ENCODE measurements around the gene ZNF267. TPM values are rescaled to one million over a fixed set of nuclear protein-coding genes. Genes with fewer than 3 reads are reported as not detected.

The ZNF267 gene
- total and polyA plus RNA-seq, 2 of the 8 experiments (the other 6 are each of a cell fraction or from before 2014, with no cell fraction given), result 5.5 to 28.3 TPM

GRCh38 chr16:31886227-31886626 lies 12.6 kb downstream of the ZNF267 start:
- peaks cover 5 to 69% of the 10 kb centered on the region in 2 experiments for H3K79me2 ChIP-seq (ENCODE audit: control insufficient read depth in 1 of 2, insufficient read depth in 2 of 2, low read length in 2 of 2)
- no peak overlapping the region for H3K4ac ChIP-seq (replicated peaks; ENCODE audit: insufficient read length, low read depth, low read length)
- CTCF ChIA-PET (ENCODE audit: partially characterized antibody), result interaction anchor here (0.8 kb wide), 1 partner anchor 15 kb away, joined by 3 read pairs; no protein-coding TSS in a partner anchor
- H2BK12ac ChIP-seq (ENCODE audit: low read depth, low read length), result no peak overlapping the region
- no peak overlapping the region for H2AFZ ChIP-seq (ENCODE audit: low read length)
- H3K23me2 ChIP-seq (ENCODE audit: low read depth, low read length), result no peaks in the 10 kb centered on the region
- no peaks in the 10 kb centered on the region for H3K27me3 ChIP-seq (replicated peaks in 1 of 4; ENCODE audit: control insufficient read depth in 3 of 4, extremely low read depth in 1 of 4, insufficient read depth in 3 of 4, low read length in 3 of 4)
- no peak overlapping the region for H3K23ac ChIP-seq (ENCODE audit: insufficient read length)
- H4K8ac ChIP-seq (ENCODE audit: extremely low read depth, insufficient read depth, low read length), result no peak overlapping the region
- H2BK15ac ChIP-seq (ENCODE audit: low read length), result no peak overlapping the region
- H3K27ac ChIP-seq (ENCODE audit: low read depth, low read length), result no peak overlapping the region
- H4K20me1 ChIP-seq (replicated peaks in 1 of 2; ENCODE audit: control insufficient read depth in 1 of 2, insufficient read depth in 2 of 2, low read length in 2 of 2), result peaks cover 0 to 1% of the 10 kb centered on the region in 2 experiments
- FAIRE-seq, result no peak
- no peak for DNase-seq (ENCODE audit: low read depth in 1 of 2, low spot score in 2 of 2)
- H3K9me3 ChIP-seq (ENCODE audit: insufficient read depth in 2 of 2, low read depth in 1 of 2, low read length in 1 of 2), result 0 out of 4 replicates have a peak, but pooled peaks cover 0 to 7% of the 10 kb centered on the region in 2 experiments
- H3K4me3 ChIP-seq (ENCODE audit: extremely low read depth in 1 of 4, insufficient read depth in 2 of 4, low read depth in 3 of 4, low read length in 4 of 4), result no peak overlapping the region
- no peak overlapping the region for H3K56ac ChIP-seq (replicated peaks; ENCODE audit: insufficient read length, low read depth, low read length)
- H3K9ac ChIP-seq (replicated peaks in 1 of 4; ENCODE audit: extremely low read depth in 1 of 4, low read depth in 3 of 4, low read length in 3 of 4), result no peak overlapping the region
- peaks cover 6 to 28% (median 17%) of the 10 kb centered on the region in 4 experiments for H3K36me3 ChIP-seq (ENCODE audit: control insufficient read depth in 2 of 4, insufficient read depth in 4 of 4, low read length in 3 of 4)
- no peak overlapping the region for H2AK5ac ChIP-seq (ENCODE audit: low read depth, low read length)
- no peak overlapping the region for H3K4me2 ChIP-seq (ENCODE audit: insufficient read depth in 1 of 2, low read depth in 2 of 2, low read length in 2 of 2)
- H3K4me1 ChIP-seq (replicated peaks in 1 of 4; ENCODE audit: control insufficient read depth in 3 of 4, insufficient read depth in 4 of 4, low read length in 3 of 4), result no peaks in the 10 kb centered on the region
- no peak overlapping the region for H4K5ac ChIP-seq (ENCODE audit: insufficient read length, low read depth, low read length)
- no peak overlapping the region for H2BK20ac ChIP-seq (ENCODE audit: low read length)
- no peak overlapping the region for H4K91ac ChIP-seq (replicated peaks; ENCODE audit: insufficient read length, low read length)
- WGBS, 2 experiments (ENCODE audit: extremely low coverage in 1 of 2, insufficient coverage in 1 of 2, insufficient read length in 1 of 2, insufficient replicate concordance in 2 of 2, low coverage in 1 of 2, low lambda C conversion rate in 2 of 2, missing lambda C conversion rate in 1 of 2), result 100% methylated on average over 4 of the region's 4 CpGs; no CpG with 5 or more reads in 1 of the 2 experiments
- no peak overlapping the region for H3K18ac ChIP-seq (ENCODE audit: extremely low read depth, low read length)
- POLR2A ChIA-PET (ENCODE audit: partially characterized antibody), result no interaction called here
- H2BK5ac ChIP-seq (ENCODE audit: low read depth, low read length), result no peak overlapping the region
- H2BK120ac ChIP-seq (replicated peaks; ENCODE audit: low read depth, low read length), result no peak overlapping the region
- no peak overlapping the region for H3K14ac ChIP-seq (ENCODE audit: insufficient read length)
- peaks cover 5% of the 10 kb centered on the region; the same call in 1 of the 2 replicates for H3K79me1 ChIP-seq (ENCODE audit: low read depth, low read length)
- no peak for TF ChIP-seq CBX5 (IDR thresholded peaks at IDR 0.05; ENCODE audit: low read depth, low read length)
- TF ChIP-seq TBP (IDR thresholded peaks at IDR 0.05; ENCODE audit: low read depth, low read length), result no peak
- TF ChIP-seq KDM5A (IDR thresholded peaks at IDR 0.05; ENCODE audit: low read length), result no peak
- TF ChIP-seq CHD2 (IDR thresholded peaks at IDR 0.05; ENCODE audit: low read length), result no peak
- no peak for TF ChIP-seq RAD21 (IDR thresholded peaks at IDR 0.05 in 1 of 2, conservative IDR thresholded peaks at IDR 0.05 in 1 of 2; ENCODE audit: low read depth in 2 of 2, low read length in 2 of 2)
- no peak for TF ChIP-seq CHD1 (IDR thresholded peaks at IDR 0.05; ENCODE audit: low read depth, low read length)
- TF ChIP-seq JUND (IDR thresholded peaks at IDR 0.05; ENCODE audit: low read length), result no peak
- no peak for TF ChIP-seq SIRT6 (IDR thresholded peaks at IDR 0.05; ENCODE audit: low read length)
- no peak for TF ChIP-seq CEBPB (IDR thresholded peaks at IDR 0.05; ENCODE audit: low read depth, low read length)
- TF ChIP-seq, protein P1, sequence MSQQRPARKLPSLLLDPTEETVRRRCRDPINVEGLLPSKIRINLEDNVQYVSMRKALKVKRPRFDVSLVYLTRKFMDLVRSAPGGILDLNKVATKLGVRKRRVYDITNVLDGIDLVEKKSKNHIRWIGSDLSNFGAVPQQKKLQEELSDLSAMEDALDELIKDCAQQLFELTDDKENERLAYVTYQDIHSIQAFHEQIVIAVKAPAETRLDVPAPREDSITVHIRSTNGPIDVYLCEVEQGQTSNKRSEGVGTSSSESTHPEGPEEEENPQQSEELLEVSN (IDR thresholded peaks at IDR 0.05), result no peak
- no peak for TF ChIP-seq USF2 (IDR thresholded peaks at IDR 0.05; ENCODE audit: low read length)
- no peak for TF ChIP-seq KDM4A (IDR thresholded peaks at IDR 0.05; ENCODE audit: low read depth, low read length, severe bottlenecking)
- no peak for TF ChIP-seq FOSL1 (IDR thresholded peaks at IDR 0.05; ENCODE audit: insufficient read depth, low read depth, low read length)
- no peak for TF ChIP-seq SP4 (IDR thresholded peaks at IDR 0.05; ENCODE audit: low read length)
